Measurements from ENCODE around the gene NOS1AP.

The NOS1AP gene

GRCh38 chr1:162192306-162192678, 122.8 kb downstream of the NOS1AP start:
- ATAC-seq: no peak
- TF ChIP-seq BACH2 (CRISPR knock-in tag; IDR thresholded peaks at IDR 0.05; ENCODE audit: borderline replicate concordance) (no peak), ZFP3 (CRISPR knock-in tag; IDR thresholded peaks at IDR 0.05) (no peak), SNAI2 (CRISPR knock-in tag; IDR thresholded peaks at IDR 0.05) (no peak), CREB5 (CRISPR knock-in tag; IDR thresholded peaks at IDR 0.05; ENCODE audit: low read depth) (no peak), GLIS3 (CRISPR knock-in tag; IDR thresholded peaks at IDR 0.05) (no peak), ARNTL (CRISPR knock-in tag; IDR thresholded peaks at IDR 0.05; ENCODE audit: borderline replicate concordance, low read depth) (no peak), POU6F1 (CRISPR knock-in tag; IDR thresholded peaks at IDR 0.05; ENCODE audit: borderline replicate concordance, low read depth) (no peak), ZC3H10 (CRISPR knock-in tag; IDR thresholded peaks at IDR 0.05) (no peak), ISL1 (CRISPR knock-in tag; IDR thresholded peaks at IDR 0.05) (no peak), PATZ1 (CRISPR knock-in tag; IDR thresholded peaks at IDR 0.05; ENCODE audit: borderline replicate concordance) (no peak), TCF4 (CRISPR knock-in tag; IDR thresholded peaks at IDR 0.05; ENCODE audit: borderline replicate concordance) (no peak), PPARA (CRISPR knock-in tag; IDR thresholded peaks at IDR 0.05; ENCODE audit: borderline replicate concordance) (no peak), ZNF70 (CRISPR knock-in tag; IDR thresholded peaks at IDR 0.05) (no peak), TSHZ2 (CRISPR knock-in tag; IDR thresholded peaks at IDR 0.05) (no peak), OSR1 (CRISPR knock-in tag; IDR thresholded peaks at IDR 0.05) (no peak), RARB (CRISPR knock-in tag; IDR thresholded peaks at IDR 0.05) (no peak), CSDC2 (CRISPR knock-in tag; IDR thresholded peaks at IDR 0.05) (no peak), ZNF565 (CRISPR knock-in tag; conservative IDR thresholded peaks at IDR 0.05; ENCODE audit: low read depth) (no peak), CSRNP3 (CRISPR knock-in tag; IDR thresholded peaks at IDR 0.05) (no peak), ZNF8 (CRISPR knock-in tag; IDR thresholded peaks at IDR 0.05) (no peak)

- ATAC-seq: no peak
- TF ChIP-seq ZFP3 (CRISPR knock-in tag; IDR thresholded peaks at IDR 0.05) (no peak), ZC3H10 (CRISPR knock-in tag; IDR thresholded peaks at IDR 0.05) (no peak), ISL1 (CRISPR knock-in tag; IDR thresholded peaks at IDR 0.05) (no peak), CSRNP3 (CRISPR knock-in tag; IDR thresholded peaks at IDR 0.05) (no peak), OSR1 (CRISPR knock-in tag; IDR thresholded peaks at IDR 0.05) (no peak), TSHZ2 (CRISPR knock-in tag; IDR thresholded peaks at IDR 0.05) (no peak), TOX (CRISPR knock-in tag; IDR thresholded peaks at IDR 0.05; ENCODE audit: borderline replicate concordance) (no peak), ZFP30 (CRISPR knock-in tag; IDR thresholded peaks at IDR 0.05) (no peak)
Measured at GRCh38 chr1:162192763-162193162, 123.3 kb downstream of the NOS1AP start.

Data from SK-N-SH treated with all-trans-retinoic acid at 6 μM for 48 hours (cell line).